ENCODE data around the gene CAPN9.

Gene CAPN9

GRCh38 chr1:230784163-230784562 is 37.0 kb downstream of the CAPN9 start:
- DNase-seq (ENCODE audit: insufficient read length, low spot score): no peak
- no peak for TF ChIP-seq POLR2AphosphoS5 (IDR thresholded peaks at IDR 0.05; ENCODE audit: low read depth, low read length)
- no peak for TF ChIP-seq POLR2A (IDR thresholded peaks at IDR 0.05; ENCODE audit: low read depth, low read length)
- TF ChIP-seq PAX5 (IDR thresholded peaks at IDR 0.05; ENCODE audit: insufficient read depth, low read length, severe bottlenecking): no peak
- TF ChIP-seq POU2F2 (IDR thresholded peaks at IDR 0.05; ENCODE audit: low read depth, low read length): no peak
- TF ChIP-seq SPI1 (IDR thresholded peaks at IDR 0.05; ENCODE audit: low read depth, low read length): no peak
- no peak for TF ChIP-seq TAF1 (IDR thresholded peaks at IDR 0.05; ENCODE audit: low read depth, low read length)
- FAIRE-seq: no peak

GRCh38 chr1:230785636-230786384 is 38.6 kb downstream of the CAPN9 start:
- no peak for DNase-seq (ENCODE audit: insufficient read length, low spot score)
- FAIRE-seq: no peak
- TF ChIP-seq POU2F2 (IDR thresholded peaks at IDR 0.05; ENCODE audit: low read depth, low read length): no peak
- TF ChIP-seq TAF1 (IDR thresholded peaks at IDR 0.05; ENCODE audit: low read depth, low read length): no peak
- TF ChIP-seq SPI1 (IDR thresholded peaks at IDR 0.05; ENCODE audit: low read depth, low read length): no peak
- no peak for TF ChIP-seq PAX5 (IDR thresholded peaks at IDR 0.05; ENCODE audit: insufficient read depth, low read length, severe bottlenecking)
- no peak for TF ChIP-seq POLR2AphosphoS5 (IDR thresholded peaks at IDR 0.05; ENCODE audit: low read depth, low read length)
- TF ChIP-seq POLR2A (IDR thresholded peaks at IDR 0.05; ENCODE audit: low read depth, low read length): no peak

- FAIRE-seq (no peak), DNase-seq (ENCODE audit: insufficient read length, low spot score) (no peak)
- no peak for TF ChIP-seq POLR2AphosphoS5 (IDR thresholded peaks at IDR 0.05; ENCODE audit: low read depth, low read length)
- no peak for TF ChIP-seq POU2F2 (IDR thresholded peaks at IDR 0.05; ENCODE audit: low read depth, low read length)
- TF ChIP-seq PAX5 (IDR thresholded peaks at IDR 0.05; ENCODE audit: insufficient read depth, low read length, severe bottlenecking): no peak
- no peak for TF ChIP-seq TAF1 (IDR thresholded peaks at IDR 0.05; ENCODE audit: low read depth, low read length)
- TF ChIP-seq POLR2A (IDR thresholded peaks at IDR 0.05; ENCODE audit: low read depth, low read length): no peak
- no peak for TF ChIP-seq SPI1 (IDR thresholded peaks at IDR 0.05; ENCODE audit: low read depth, low read length)
Observed at GRCh38 chr1:230786385-230786753, 39.2 kb downstream of the CAPN9 start.

GRCh38 chr1:230787471-230787870 is 40.3 kb downstream of the CAPN9 start:
- FAIRE-seq: no peak
- TF ChIP-seq SPI1 (IDR thresholded peaks at IDR 0.05; ENCODE audit: low read depth, low read length): no peak
- no peak for TF ChIP-seq PAX5 (IDR thresholded peaks at IDR 0.05; ENCODE audit: insufficient read depth, low read length, severe bottlenecking)
- TF ChIP-seq POLR2A (IDR thresholded peaks at IDR 0.05; ENCODE audit: low read depth, low read length): no peak
- TF ChIP-seq TAF1 (IDR thresholded peaks at IDR 0.05; ENCODE audit: low read depth, low read length): no peak
- DNase-seq (ENCODE audit: insufficient read length, low spot score): no peak

- TF ChIP-seq POU2F2 (IDR thresholded peaks at IDR 0.05; ENCODE audit: low read depth, low read length) (no peak), POLR2A (IDR thresholded peaks at IDR 0.05; ENCODE audit: low read depth, low read length) (no peak), SPI1 (IDR thresholded peaks at IDR 0.05; ENCODE audit: low read depth, low read length) (no peak), PAX5 (IDR thresholded peaks at IDR 0.05; ENCODE audit: insufficient read depth, low read length, severe bottlenecking) (no peak), TAF1 (IDR thresholded peaks at IDR 0.05; ENCODE audit: low read depth, low read length) (no peak)
- DNase-seq (ENCODE audit: insufficient read length, low spot score) (no peak), FAIRE-seq (no peak)
Observed at GRCh38 chr1:230788561-230789275, 41.5 kb downstream of the CAPN9 start.

- no peak for DNase-seq (ENCODE audit: insufficient read length, low spot score)
- no peak for FAIRE-seq
- no peak for TF ChIP-seq POLR2A (IDR thresholded peaks at IDR 0.05; ENCODE audit: low read depth, low read length)
- TF ChIP-seq POU2F2 (IDR thresholded peaks at IDR 0.05; ENCODE audit: low read depth, low read length): no peak
Observed at GRCh38 chr1:230790026-230790425, 42.8 kb downstream of the CAPN9 start.

- FAIRE-seq (no peak), DNase-seq (ENCODE audit: insufficient read length, low spot score) (no peak)
- TF ChIP-seq TAF1 (IDR thresholded peaks at IDR 0.05; ENCODE audit: low read depth, low read length): no peak
Observed at GRCh38 chr1:230791986-230792564, 44.9 kb downstream of the CAPN9 start.

- FAIRE-seq (no peak), DNase-seq (ENCODE audit: insufficient read length, low spot score) (no peak)
- TF ChIP-seq TAF1 (IDR thresholded peaks at IDR 0.05; ENCODE audit: low read depth, low read length) (no peak), POLR2A (IDR thresholded peaks at IDR 0.05; ENCODE audit: low read depth, low read length) (no peak), PAX5 (IDR thresholded peaks at IDR 0.05; ENCODE audit: insufficient read depth, low read length, severe bottlenecking) (no peak), SPI1 (IDR thresholded peaks at IDR 0.05; ENCODE audit: low read depth, low read length) (no peak), POLR2AphosphoS5 (IDR thresholded peaks at IDR 0.05; ENCODE audit: low read depth, low read length) (no peak), POU2F2 (IDR thresholded peaks at IDR 0.05; ENCODE audit: low read depth, low read length) (no peak)
Observed at GRCh38 chr1:230792691-230793462, 45.7 kb downstream of the CAPN9 start.

GRCh38 chr1:230793463-230793745 is 46.2 kb downstream of the CAPN9 start:
- FAIRE-seq: no peak
- TF ChIP-seq POLR2A (IDR thresholded peaks at IDR 0.05; ENCODE audit: low read depth, low read length): no peak
- DNase-seq (ENCODE audit: insufficient read length, low spot score): no peak

- no peak for TF ChIP-seq SPI1 (IDR thresholded peaks at IDR 0.05; ENCODE audit: low read depth, low read length)
- TF ChIP-seq POLR2A (IDR thresholded peaks at IDR 0.05; ENCODE audit: low read depth, low read length): no peak
- no peak for TF ChIP-seq TAF1 (IDR thresholded peaks at IDR 0.05; ENCODE audit: low read depth, low read length)
- no peak for TF ChIP-seq PAX5 (IDR thresholded peaks at IDR 0.05; ENCODE audit: insufficient read depth, low read length, severe bottlenecking)
- TF ChIP-seq POLR2AphosphoS5 (IDR thresholded peaks at IDR 0.05; ENCODE audit: low read depth, low read length): no peak
- TF ChIP-seq POU2F2 (IDR thresholded peaks at IDR 0.05; ENCODE audit: low read depth, low read length): no peak
- FAIRE-seq: no peak
- DNase-seq (ENCODE audit: insufficient read length, low spot score): no peak
Observed at GRCh38 chr1:230794431-230794830, 47.2 kb downstream of the CAPN9 start.

All from GM12891 (cell line).